G401 (cell line): ENCODE results near the gene DIP2C. TPM values are rescaled to one million over a fixed set of nuclear protein-coding genes. Genes with fewer than 3 reads are reported as not detected.

Experiments used
- total RNA-seq: library from RNA; depleted of rRNA; stranded (reverse); fragments of >200 nt; shearing (Covaris generic); gene quantifications from 2 replicates; pipeline ENCODE4 v1.2.3, GENCODE V29; 2014; rRNA removed

The DIP2C gene
- total RNA-seq, 1 experiment from 2014 or later: 9.0 TPM

Other genes starting within 250 kb of the DIP2C start
- 15.2 and 24.3 TPM in 2 replicates for gene LARP4B, start 242.0 kb upstream of the DIP2C start, total RNA-seq